ENCODE measurements around the gene GRIN2A. TPM values are rescaled to one million over a fixed set of nuclear protein-coding genes. Genes with fewer than 3 reads are reported as not detected.

The GRIN2A gene
- total and polyA plus RNA-seq, 2 donors (not counting 1 experiment from before 2014, with no cell fraction given): 0.44 TPM; not detected in 1

GRCh38 chr16:9798474-9798873, 383.8 kb downstream of the GRIN2A start:
- ChIA-PET CTCF (no interaction called here), POLR2A (no interaction called here)
- 86% methylated on average over 1 of the region's 1 CpG for WGBS (ENCODE audit: insufficient coverage)
- H3K27ac ChIP-seq (ENCODE audit: low read length in 2 of 2): no peak overlapping the region
- Mint-ChIP-seq H3K4me1 (no peaks in the 10 kb centered on the region), H3K27me3 (peaks cover 29% of the 10 kb centered on the region), H3K27ac (no peak overlapping the region), H3K9me3 (ENCODE audit: insufficient read depth) (peaks cover 8% of the 10 kb centered on the region), H3K4me3 (no peak overlapping the region)
- no peak overlapping the region for H3K4me2 ChIP-seq (replicated peaks; ENCODE audit: low read depth, low read length, poor library complexity, severe bottlenecking)
- no peak overlapping the region for H2AFZ ChIP-seq (ENCODE audit: insufficient read depth, low read depth, low read length, poor library complexity, severe bottlenecking)
- H3K4me3 ChIP-seq (ENCODE audit: control extremely low read depth in 1 of 5, extremely low read depth in 1 of 5, insufficient read depth in 1 of 5, low read depth in 2 of 5, low read length in 4 of 5): no peak overlapping the region
- no peak overlapping the region for H3K9ac ChIP-seq (ENCODE audit: low read length)
- no peaks in the 10 kb centered on the region for H3K9me3 ChIP-seq (ENCODE audit: control extremely low read depth in 1 of 3, control insufficient read depth in 2 of 3, insufficient read depth in 1 of 3, low read length in 2 of 3)
- H4K20me1 ChIP-seq (ENCODE audit: control insufficient read depth, insufficient read depth, low read length, poor library complexity, severe bottlenecking): no peaks in the 10 kb centered on the region
- intact Hi-C loops (cut with micrococcal nuclease): no loop called here
- no peaks in the 10 kb centered on the region for H3K36me3 ChIP-seq (replicated peaks in 1 of 2; ENCODE audit: control extremely low read depth in 1 of 2, control insufficient read depth in 1 of 2, extremely low read depth in 1 of 2, insufficient read depth in 2 of 2, low read length in 1 of 2)
- peaks cover 0 to 5% (median 0%) of the 10 kb centered on the region in 4 experiments for H3K27me3 ChIP-seq (replicated peaks in 1 of 4; ENCODE audit: control extremely low read depth in 1 of 4, control insufficient read depth in 3 of 4, insufficient read depth in 4 of 4, low read length in 3 of 4)
- TF ChIP-seq EZH2 (IDR thresholded peaks at IDR 0.05; ENCODE audit: borderline replicate concordance, insufficient read depth, low read depth, low read length, poor library complexity, severe bottlenecking): no peak
- DNase-seq (no peak), ATAC-seq (ENCODE audit: low read depth) (no peak)
- H3K4me1 ChIP-seq (ENCODE audit: control insufficient read depth in 2 of 2, insufficient read depth in 2 of 2, low read length in 2 of 2): no peaks in the 10 kb centered on the region
- no peaks in the 10 kb centered on the region for H3K79me2 ChIP-seq (ENCODE audit: control insufficient read depth, insufficient read depth, low read length)

GRCh38 chr16:9797306-9797705, 384.9 kb downstream of the GRIN2A start:
- Histone ChIP-seq H4K20me1 (ENCODE audit: control insufficient read depth, insufficient read depth, low read length, poor library complexity, severe bottlenecking) (no peaks in the 10 kb centered on the region), H3K9me3 (ENCODE audit: control extremely low read depth in 1 of 3, control insufficient read depth in 2 of 3, insufficient read depth in 1 of 3, low read length in 2 of 3) (no peaks in the 10 kb centered on the region), H2AFZ (ENCODE audit: insufficient read depth, low read depth, low read length, poor library complexity, severe bottlenecking) (no peak overlapping the region), H3K36me3 (replicated peaks in 1 of 2; ENCODE audit: control extremely low read depth in 1 of 2, control insufficient read depth in 1 of 2, extremely low read depth in 1 of 2, insufficient read depth in 2 of 2, low read length in 1 of 2) (no peaks in the 10 kb centered on the region), H3K4me1 (ENCODE audit: control insufficient read depth in 2 of 2, insufficient read depth in 2 of 2, low read length in 2 of 2) (no peaks in the 10 kb centered on the region), H3K27ac (ENCODE audit: low read length in 2 of 2) (no peak overlapping the region), H3K27me3 (replicated peaks in 1 of 4; ENCODE audit: control extremely low read depth in 1 of 4, control insufficient read depth in 3 of 4, insufficient read depth in 4 of 4, low read length in 3 of 4) (peaks cover 0 to 5% (median 0%) of the 10 kb centered on the region in 4 experiments), H3K4me2 (replicated peaks; ENCODE audit: low read depth, low read length, poor library complexity, severe bottlenecking) (no peak overlapping the region), H3K79me2 (ENCODE audit: control insufficient read depth, insufficient read depth, low read length) (no peaks in the 10 kb centered on the region), H3K4me3 (ENCODE audit: control extremely low read depth in 1 of 5, extremely low read depth in 1 of 5, insufficient read depth in 1 of 5, low read depth in 2 of 5, low read length in 4 of 5) (no peak overlapping the region), H3K9ac (ENCODE audit: low read length) (no peak overlapping the region)
- ChIA-PET POLR2A (no interaction called here), CTCF (no interaction called here)
- TF ChIP-seq CTCF (IDR thresholded peaks at IDR 0.05): no peak
- TF ChIP-seq EZH2 (IDR thresholded peaks at IDR 0.05; ENCODE audit: borderline replicate concordance, insufficient read depth, low read depth, low read length, poor library complexity, severe bottlenecking): no peak
- DNase-seq: no peak
- Mint-ChIP-seq H3K27ac (no peak overlapping the region), H3K4me1 (no peaks in the 10 kb centered on the region), H3K4me3 (no peak overlapping the region), H3K27me3 (peaks cover 29% of the 10 kb centered on the region), H3K9me3 (ENCODE audit: insufficient read depth) (peaks cover 8% of the 10 kb centered on the region)
- no peak for ATAC-seq (ENCODE audit: low read depth)
- intact Hi-C loops (cut with micrococcal nuclease): no loop called here
- 23% methylated on average over 3 of the region's 6 CpGs for WGBS (ENCODE audit: insufficient coverage)
